BLaER1 (cell line): ENCODE results near the gene TIAM1.
A peak's percentile ranks its signal among the peaks of the same experiment; 100 is the strongest.

Experiments used
- H3K27ac ChIP-seq: shearing (Covaris generic); formaldehyde crosslinking; 2 replicates; pipeline ENCODE4 v1.8.1; 2022
- H3K27me3 ChIP-seq: shearing (Covaris generic); formaldehyde crosslinking; 2 replicates; pipeline ENCODE4 v1.8.1; 2022
- H3K36me3 ChIP-seq: shearing (Covaris generic); formaldehyde crosslinking; 2 replicates; pipeline ENCODE4 v1.8.1; 2022
- H3K4me1 ChIP-seq: shearing (Covaris generic); formaldehyde crosslinking; 2 replicates; pipeline ENCODE4 v1.8.1; 2022
- H3K4me2 ChIP-seq: shearing (Covaris generic); formaldehyde crosslinking; 2 replicates; pipeline ENCODE4 v1.8.1; 2022
- H3K4me3 ChIP-seq: shearing (Covaris generic); formaldehyde crosslinking; 2 replicates; pipeline ENCODE4 v1.8.1; 2022
- H3K9ac ChIP-seq: shearing (Covaris generic); formaldehyde crosslinking; 2 replicates; pipeline ENCODE4 v1.8.1; 2022
- H3K9me3 ChIP-seq: shearing (Covaris generic); formaldehyde crosslinking; 2 replicates; pipeline ENCODE4 v1.8.1; 2022
- H4K20me1 ChIP-seq: shearing (Covaris generic); formaldehyde crosslinking; 2 replicates; pipeline ENCODE4 v1.8.1; 2022
- Cebpa-rat ChIP-seq: shearing (Covaris generic); IDR thresholded peaks from 2 replicates; pipeline ENCODE4 v1.8.1; 2022

The TIAM1 gene

GRCh38 chr21:31180256-31181081 is 163.6 kb downstream of the TIAM1 start:
- Histone ChIP-seq H3K27ac (no peak overlapping the region), H3K36me3 (0 out of 2 replicates have a peak, but pooled peaks cover 7% of the 10 kb centered on the region), H4K20me1 (no peaks in the 10 kb centered on the region), H3K4me2 (peak overlapping the region; percentile 69), H3K27me3 (no peaks in the 10 kb centered on the region), H3K9ac (no peak overlapping the region), H3K4me1 (peaks cover 76% of the 10 kb centered on the region), H3K4me3 (no peak overlapping the region), H3K9me3 (no peaks in the 10 kb centered on the region)
- no peak for TF ChIP-seq Cebpa-rat

DNA sequence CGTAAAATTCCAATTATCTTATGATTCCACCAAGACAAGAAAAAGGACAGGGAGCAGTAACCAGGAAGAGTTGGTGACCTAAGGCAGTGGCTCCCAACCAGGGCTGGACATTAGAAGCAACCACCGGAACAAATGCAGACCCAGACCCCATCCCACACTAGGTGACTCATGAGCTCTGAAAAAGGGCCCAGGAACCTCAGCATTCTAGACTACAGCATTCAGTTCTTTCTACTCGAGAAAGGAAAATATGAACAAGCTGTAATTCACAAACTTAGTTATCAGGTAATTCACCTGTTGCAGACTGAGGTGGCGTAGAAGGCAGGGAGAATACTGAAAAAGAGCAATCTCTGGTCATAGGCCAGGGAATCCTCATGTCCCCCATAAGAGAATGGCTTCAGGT is 167.3 kb downstream of the TIAM1 start:
- no peaks in the 10 kb centered on the region for H3K9me3 ChIP-seq
- H3K27ac ChIP-seq, result peak overlapping the region; percentile 68
- no peaks in the 10 kb centered on the region for H3K36me3 ChIP-seq
- no peaks in the 10 kb centered on the region for H4K20me1 ChIP-seq
- peak overlapping the region; percentile 67 for H3K4me2 ChIP-seq
- peak overlapping the region; percentile 51; the same call in 1 of the 2 replicates for H3K9ac ChIP-seq
- no peak for TF ChIP-seq Cebpa-rat
- peaks cover 78% of the 10 kb centered on the region for H3K4me1 ChIP-seq
- no peaks in the 10 kb centered on the region for H3K27me3 ChIP-seq
- no peak overlapping the region for H3K4me3 ChIP-seq

GRCh38 chr21:31176080-31176551 is 167.9 kb downstream of the TIAM1 start:
- Histone ChIP-seq H3K4me2 (peak overlapping the region; percentile 67), H3K36me3 (no peaks in the 10 kb centered on the region), H3K9ac (peak overlapping the region; percentile 51; the same call in 1 of the 2 replicates), H3K4me3 (no peak overlapping the region), H4K20me1 (no peaks in the 10 kb centered on the region), H3K9me3 (no peaks in the 10 kb centered on the region), H3K4me1 (peaks cover 72% of the 10 kb centered on the region), H3K27me3 (no peaks in the 10 kb centered on the region), H3K27ac (peak overlapping the region; percentile 68)
- TF ChIP-seq Cebpa-rat, result no peak

GRCh38 chr21:31173881-31174555 is 170.0 kb downstream of the TIAM1 start:
- Histone ChIP-seq H3K9me3 (no peaks in the 10 kb centered on the region), H3K27me3 (no peaks in the 10 kb centered on the region), H3K4me3 (no peak overlapping the region), H3K36me3 (no peaks in the 10 kb centered on the region), H3K4me1 (peaks cover 60% of the 10 kb centered on the region), H3K9ac (no peak overlapping the region), H4K20me1 (no peaks in the 10 kb centered on the region), H3K4me2 (peak overlapping the region; percentile 67), H3K27ac (no peak overlapping the region)
- TF ChIP-seq Cebpa-rat, result no peak

DNA sequence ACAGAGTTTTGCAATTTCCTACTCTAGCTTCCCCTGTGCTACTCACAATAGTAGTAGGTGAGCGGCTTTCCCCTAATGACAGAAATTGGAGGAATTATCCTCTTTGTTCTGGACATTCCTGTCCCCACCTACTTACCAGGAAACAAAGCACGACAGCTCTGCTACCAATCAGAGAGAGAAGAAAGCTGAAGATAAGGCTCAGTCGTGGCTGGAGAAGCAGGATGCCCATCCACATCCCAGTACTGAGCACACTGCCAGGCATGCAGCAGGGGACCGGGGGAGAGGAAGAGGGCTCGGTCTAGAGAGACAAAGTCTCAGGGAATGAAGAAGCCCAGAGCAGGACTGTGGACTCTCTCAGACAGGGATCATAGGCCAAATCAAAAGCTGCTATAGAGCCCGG is 171.7 kb downstream of the TIAM1 start:
- Histone ChIP-seq H3K36me3 (no peaks in the 10 kb centered on the region), H3K27ac (no peak overlapping the region), H3K4me3 (no peak overlapping the region), H3K9ac (no peak overlapping the region), H3K9me3 (no peaks in the 10 kb centered on the region), H3K4me1 (peaks cover 50% of the 10 kb centered on the region), H3K27me3 (no peaks in the 10 kb centered on the region), H4K20me1 (no peaks in the 10 kb centered on the region), H3K4me2 (no peak overlapping the region)
- TF ChIP-seq Cebpa-rat, result no peak

DNA sequence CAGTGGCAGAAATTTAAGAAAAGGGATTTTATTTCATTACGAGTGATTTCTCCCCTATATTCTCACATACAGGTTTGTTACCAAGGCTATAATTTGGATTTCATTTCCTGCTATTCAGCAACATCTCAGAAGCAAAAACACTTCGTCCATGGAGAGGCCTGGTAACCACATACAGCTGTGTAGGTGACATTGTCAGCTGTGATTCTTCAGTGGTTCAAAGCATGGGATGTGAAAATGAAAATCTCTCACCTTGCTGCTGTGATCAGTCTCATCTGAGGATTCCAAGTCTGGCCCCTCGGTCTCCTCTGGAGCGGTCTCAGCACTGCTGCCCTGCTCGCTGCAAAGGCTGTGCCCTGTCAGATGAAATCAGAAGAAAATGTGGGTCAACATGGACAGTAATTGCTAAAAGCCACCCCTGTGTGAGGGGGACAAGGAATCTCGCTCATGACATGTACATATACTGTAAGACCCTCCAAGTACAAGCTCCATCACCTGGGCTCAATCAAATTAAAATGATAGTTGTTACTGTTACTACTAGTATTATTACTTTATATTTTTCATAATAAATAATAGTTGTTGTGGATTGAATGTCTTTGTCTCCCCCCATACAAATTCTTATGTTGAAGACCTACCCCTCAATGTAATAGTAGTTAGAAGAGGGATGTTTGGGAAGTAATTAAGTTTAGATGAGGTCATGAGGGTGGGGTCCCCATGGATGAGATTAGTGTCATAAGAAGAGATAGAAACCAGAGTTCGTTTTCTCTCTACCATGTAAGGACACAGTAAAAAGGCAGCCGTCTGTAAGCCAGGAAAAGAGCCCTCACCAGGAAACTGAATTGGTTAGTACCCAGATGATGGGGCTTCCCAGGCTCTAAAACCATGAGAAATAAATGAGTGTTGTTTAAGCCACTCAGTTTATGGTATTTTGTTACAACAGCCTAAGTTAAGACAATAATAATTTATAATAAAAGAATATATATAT is 179.1 kb downstream of the TIAM1 start:
- Histone ChIP-seq H3K27ac (no peak overlapping the region), H3K9me3 (no peaks in the 10 kb centered on the region), H4K20me1 (no peaks in the 10 kb centered on the region), H3K4me1 (peaks cover 38% of the 10 kb centered on the region), H3K36me3 (peaks cover 12% of the 10 kb centered on the region), H3K4me2 (no peak overlapping the region), H3K9ac (no peak overlapping the region), H3K4me3 (no peak overlapping the region), H3K27me3 (no peaks in the 10 kb centered on the region)
- no peak for TF ChIP-seq Cebpa-rat

- TF ChIP-seq Cebpa-rat, result no peak
- peaks cover 2% of the 10 kb centered on the region; the same call in 1 of the 2 replicates for H3K9me3 ChIP-seq
- no peak overlapping the region for H3K9ac ChIP-seq
- H3K36me3 ChIP-seq, result peaks cover 13% of the 10 kb centered on the region
- no peak overlapping the region for H3K4me3 ChIP-seq
- H3K27ac ChIP-seq, result no peak overlapping the region
- H3K4me1 ChIP-seq, result peaks cover 60% of the 10 kb centered on the region
- no peak overlapping the region for H3K4me2 ChIP-seq
- no peaks in the 10 kb centered on the region for H3K27me3 ChIP-seq
- H4K20me1 ChIP-seq, result no peaks in the 10 kb centered on the region
Observed at GRCh38 chr21:31162827-31163226, 181.2 kb downstream of the TIAM1 start.

- Histone ChIP-seq H3K27ac (no peak overlapping the region), H4K20me1 (no peaks in the 10 kb centered on the region), H3K9me3 (peaks cover 8% of the 10 kb centered on the region), H3K27me3 (no peaks in the 10 kb centered on the region), H3K4me2 (no peak overlapping the region), H3K4me1 (peaks cover 55% of the 10 kb centered on the region), H3K4me3 (no peak overlapping the region), H3K36me3 (peaks cover 19% of the 10 kb centered on the region), H3K9ac (no peak overlapping the region)
- no peak for TF ChIP-seq Cebpa-rat
Observed at GRCh38 chr21:31162079-31162699, 181.9 kb downstream of the TIAM1 start.

DNA sequence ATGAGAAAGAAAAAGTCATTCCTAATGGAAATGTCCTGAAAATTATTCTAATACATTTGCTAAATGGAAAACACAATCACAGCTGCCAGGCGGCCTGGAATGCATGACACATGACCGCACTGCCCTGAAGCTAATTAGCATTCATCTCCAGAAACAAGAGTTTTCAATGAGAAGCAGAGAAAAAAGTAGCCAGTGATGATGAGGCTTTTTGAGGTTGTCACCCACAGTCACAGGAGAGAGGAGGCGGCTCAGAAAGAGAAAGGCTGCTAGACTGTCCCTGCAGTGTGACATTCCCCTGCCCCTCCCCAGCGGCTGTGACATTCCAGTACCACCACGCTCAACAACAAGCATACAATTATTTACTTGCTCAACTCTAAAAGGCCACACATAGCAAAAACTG is 182.9 kb downstream of the TIAM1 start:
- peak overlapping the region; percentile 75; the same call in 1 of the 2 replicates for H3K4me2 ChIP-seq

More for the DNA sequence above, 182.9 kb downstream of the TIAM1 start:
- Histone ChIP-seq H3K27me3 (no peaks in the 10 kb centered on the region), H3K4me1 (peaks cover 45% of the 10 kb centered on the region), H3K9ac (no peak overlapping the region), H3K27ac (no peak overlapping the region), H3K36me3 (peaks cover 27% of the 10 kb centered on the region), H3K9me3 (peaks cover 19% of the 10 kb centered on the region), H3K4me3 (no peak overlapping the region), H4K20me1 (no peaks in the 10 kb centered on the region)
- TF ChIP-seq Cebpa-rat, result no peak
